Fibroblast of lung (primary cell): ENCODE measurements around the gene CHST12.

Experiments used
- CTCF ChIP-seq, 2 donors: IDR thresholded peaks in 1 of 2; conservative IDR thresholded peaks in 1 of 2; 1 replicate in 1 of 2; 2 replicates in 1 of 2; pipeline ENCODE4 v1.5.1; 2011 to 2012; ENCODE audit warnings: low read length in 2 of 2, control low read depth in 1 of 2, inconsistent platforms in 1 of 2, low read depth in 1 of 2, mild to moderate bottlenecking in 1 of 2
- EZH2 ChIP-seq: IDR thresholded peaks from 2 replicates; pipeline ENCODE4 v1.5.1; 2012; ENCODE audit warnings: low read length, control low read depth, mild to moderate bottlenecking; ENCODE audit errors: missing control alignments

- no peak for TF ChIP-seq CTCF (conservative IDR thresholded peaks at IDR 0.05 in 1 of 2, IDR thresholded peaks at IDR 0.05 in 1 of 2; ENCODE audit: low read depth in 1 of 2, low read length in 2 of 2)
- TF ChIP-seq EZH2: no peak
Measured at GRCh38 chr7:2468227-2468626, 64.8 kb downstream of the CHST12 start.
